Colon (tissue), 2 donors: Measurements from ENCODE around the gene HOXD8.

Experiments
- FAIRE-seq: peaks from 2 replicates; lab custom pipeline; 2012; peaks lifted over from hg19 to GRCh38; lab: Jason Lieb, UNC
- donor health status: control.
- donor health status: control.

The HOXD8 gene

GRCh38 chr2:176130957-176131847 is 1.7 kb downstream of the HOXD8 start:
- no peak for FAIRE-seq

GRCh38 chr2:176131848-176132158 is 2.3 kb downstream of the HOXD8 start:
- FAIRE-seq: no peak

GRCh38 chr2:176132205-176133171 is 3.0 kb downstream of the HOXD8 start:
- FAIRE-seq: no peak

GRCh38 chr2:176133389-176133788 is 3.9 kb downstream of the HOXD8 start:
- no peak for FAIRE-seq

GRCh38 chr2:176134035-176134434 is 4.5 kb downstream of the HOXD8 start:
- no peak for FAIRE-seq

GRCh38 chr2:176135035-176135440 is 5.5 kb downstream of the HOXD8 start:
- no peak for FAIRE-seq

- FAIRE-seq: no peak
Measured at GRCh38 chr2:176136374-176137251, 7.1 kb downstream of the HOXD8 start.

GRCh38 chr2:176137252-176137580 is 7.7 kb downstream of the HOXD8 start:
- no peak for FAIRE-seq

GRCh38 chr2:176137906-176138305 is 8.4 kb downstream of the HOXD8 start:
- FAIRE-seq: no peak

- no peak for FAIRE-seq
Measured at GRCh38 chr2:176138526-176138922, 9.0 kb downstream of the HOXD8 start.

- no peak for FAIRE-seq
Measured at GRCh38 chr2:176138923-176139660, 9.6 kb downstream of the HOXD8 start.

- no peak for FAIRE-seq
Measured at GRCh38 chr2:176139661-176140512, 10.4 kb downstream of the HOXD8 start.

- no peak for FAIRE-seq
Measured at GRCh38 chr2:176140513-176141317, 11.2 kb downstream of the HOXD8 start.

GRCh38 chr2:176142281-176142680 is 12.8 kb downstream of the HOXD8 start:
- no peak for FAIRE-seq

- no peak for FAIRE-seq
Measured at GRCh38 chr2:176145085-176145969, 15.8 kb downstream of the HOXD8 start.

GRCh38 chr2:176146101-176146500 is 16.6 kb downstream of the HOXD8 start:
- FAIRE-seq: no peak

- no peak for FAIRE-seq
Measured at GRCh38 chr2:176146645-176147044, 17.1 kb downstream of the HOXD8 start.

- no peak for FAIRE-seq
Measured at GRCh38 chr2:176147210-176147799, 17.8 kb downstream of the HOXD8 start.
